Fibroblast of skin of back (primary cell): ENCODE measurements around the gene REXO1.

ENCODE experiments used
- DNase-seq: peaks from one replicate; pipeline ENCODE4 v3.0.0-alpha.2; 2013

REXO1 gene

GRCh38 chr19:1828279-1829238 is 19.7 kb downstream of the REXO1 start:
- no peak for DNase-seq

DNA sequence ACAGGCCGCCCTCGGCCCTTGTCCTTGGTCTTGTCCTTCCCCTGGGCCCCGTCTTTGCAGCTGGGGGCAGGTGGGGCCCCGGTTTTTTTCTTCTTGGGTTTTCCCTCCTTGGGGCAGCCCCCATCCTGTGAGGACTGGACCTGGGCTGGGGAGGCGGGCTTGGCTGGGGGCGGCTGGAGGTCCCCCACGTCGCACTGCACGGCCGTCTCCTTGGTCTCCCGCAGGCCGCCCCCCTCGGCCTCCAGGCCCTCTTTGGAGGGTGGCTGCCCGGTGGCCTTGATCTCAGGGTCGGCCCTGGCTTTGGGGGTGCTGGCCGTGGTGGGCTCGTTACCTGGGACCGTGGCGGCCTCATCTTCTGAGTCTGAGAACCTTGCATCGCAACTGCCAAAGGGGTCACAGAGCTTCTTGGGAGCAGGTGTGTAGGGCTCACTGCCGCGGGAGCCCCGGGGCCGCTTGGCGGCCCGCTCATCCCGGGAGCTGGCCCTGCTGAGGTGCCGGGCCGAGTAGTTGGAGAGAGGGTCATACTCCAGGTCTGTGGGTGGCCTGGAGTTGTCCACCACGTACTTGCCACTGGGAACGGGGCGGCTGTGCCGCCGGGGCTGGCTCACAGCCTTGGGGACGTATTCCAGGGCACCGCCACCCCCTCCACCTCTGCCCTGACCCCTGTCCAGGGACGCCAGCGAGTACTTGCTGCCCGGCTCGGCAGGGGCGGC is 20.6 kb downstream of the REXO1 start:
- no peak for DNase-seq

DNA sequence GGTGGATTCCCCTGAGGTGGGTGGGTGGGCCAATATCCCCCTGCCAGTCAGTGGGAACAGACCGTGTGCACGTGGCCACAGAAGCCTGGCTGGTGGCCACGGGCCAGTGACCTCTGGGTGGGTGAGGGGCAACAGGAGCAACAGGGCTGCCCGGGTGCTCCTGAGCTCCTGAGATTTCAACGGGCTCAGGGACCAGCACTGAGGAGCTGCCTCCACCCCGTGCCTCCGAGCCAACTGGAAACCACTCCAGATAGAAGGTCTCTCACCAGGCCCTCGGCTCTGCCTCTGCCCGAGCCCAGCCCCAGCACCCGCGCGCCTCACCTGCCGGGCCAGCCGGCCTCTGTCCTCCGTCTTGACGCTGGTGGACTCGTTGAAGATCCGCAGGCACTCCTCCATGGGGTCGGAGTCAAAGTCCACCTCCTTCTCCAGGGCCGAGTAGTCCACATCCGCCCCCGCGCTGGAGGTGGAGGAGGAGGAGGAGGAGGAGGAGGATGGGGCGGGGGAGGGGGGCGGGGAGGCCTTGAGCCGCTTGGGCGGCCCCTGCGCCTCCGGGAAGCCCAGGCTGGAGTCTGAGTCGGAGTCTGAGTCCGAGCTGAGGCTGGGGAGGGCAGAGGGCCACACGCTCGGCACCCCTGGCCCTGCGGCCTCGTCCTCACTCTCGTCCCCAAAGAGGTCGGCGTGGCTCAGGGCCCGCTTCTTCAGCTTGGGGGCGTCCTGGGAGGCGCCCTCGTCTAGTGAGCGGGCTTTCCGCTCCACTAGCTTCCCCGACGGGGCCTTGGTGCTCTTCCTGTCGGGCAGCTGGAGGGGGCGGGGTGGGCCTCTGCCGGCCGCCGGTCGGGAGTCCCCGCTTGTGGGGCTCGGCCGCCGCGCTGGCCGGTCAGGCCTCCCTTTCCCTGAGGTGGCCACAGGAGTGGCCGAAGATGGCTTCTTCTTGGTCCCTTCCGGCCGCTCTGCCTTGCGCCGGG is 21.4 kb downstream of the REXO1 start:
- no peak for DNase-seq

GRCh38 chr19:1825909-1826556 is 22.2 kb downstream of the REXO1 start:
- peak; percentile 62 for DNase-seq

GRCh38 chr19:1824252-1824622 is 24.0 kb downstream of the REXO1 start:
- no peak for DNase-seq

DNA sequence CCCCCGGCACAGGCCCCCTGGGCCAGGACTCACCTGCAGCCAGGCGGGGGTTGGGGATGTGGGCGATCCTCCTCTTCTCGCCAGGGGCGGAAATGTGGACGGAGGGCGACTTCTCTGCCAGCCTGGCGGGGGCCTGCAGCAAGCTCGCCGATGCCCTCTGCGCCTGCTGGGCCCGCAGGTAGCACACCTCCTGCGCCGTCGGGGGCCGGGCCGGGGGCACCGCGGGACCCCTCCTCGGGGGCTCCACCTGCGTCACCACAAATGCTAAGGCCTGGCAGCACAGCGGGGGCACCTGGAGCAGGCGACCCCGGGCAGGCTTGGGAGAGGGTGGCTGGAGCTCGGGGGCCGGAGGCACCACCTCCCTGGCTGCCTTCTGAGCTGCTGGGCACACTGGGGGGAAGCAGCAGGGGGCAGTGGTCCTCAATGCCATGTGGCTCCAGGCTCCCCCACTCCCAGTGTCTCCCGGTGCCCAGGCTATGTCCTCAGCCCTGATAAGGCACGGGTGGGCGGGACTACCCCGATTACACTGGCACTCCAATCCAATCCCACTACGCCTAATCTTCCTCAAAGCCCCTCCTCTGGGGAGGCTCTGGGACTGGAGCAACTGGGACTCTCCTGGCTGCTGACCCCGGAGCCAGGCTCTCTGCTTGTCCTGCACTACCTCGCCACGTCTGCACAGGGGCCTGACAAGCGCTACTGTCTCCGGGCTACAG is 24.6 kb downstream of the REXO1 start:
- DNase-seq, result no peak

DNA sequence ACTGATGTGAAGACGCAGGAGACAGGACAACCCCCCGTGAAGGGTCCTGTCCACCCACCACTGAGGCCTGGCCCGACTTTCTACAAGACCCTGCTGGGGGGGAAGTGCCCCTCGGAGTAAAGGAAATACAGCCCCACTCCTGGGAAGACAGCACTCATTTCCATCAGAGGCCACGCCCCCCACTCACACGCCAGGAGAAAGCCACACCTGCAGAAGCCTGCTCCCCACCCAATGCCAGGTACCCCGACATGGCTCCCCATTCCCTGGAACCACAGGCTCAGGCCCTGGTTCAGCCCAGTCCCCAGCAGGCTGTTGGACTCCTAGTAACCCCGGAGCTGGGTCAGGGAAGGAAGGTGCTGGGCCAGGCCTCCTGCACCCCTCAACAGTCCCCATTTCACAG is 25.3 kb downstream of the REXO1 start:
- DNase-seq, result no peak

- DNase-seq, result no peak
These were observed 26.1 kb downstream of the REXO1 start for GRCh38 chr19:1822210-1822609.

- no peak for DNase-seq
These were observed 28.7 kb downstream of the REXO1 start for GRCh38 chr19:1819341-1820255.

DNA sequence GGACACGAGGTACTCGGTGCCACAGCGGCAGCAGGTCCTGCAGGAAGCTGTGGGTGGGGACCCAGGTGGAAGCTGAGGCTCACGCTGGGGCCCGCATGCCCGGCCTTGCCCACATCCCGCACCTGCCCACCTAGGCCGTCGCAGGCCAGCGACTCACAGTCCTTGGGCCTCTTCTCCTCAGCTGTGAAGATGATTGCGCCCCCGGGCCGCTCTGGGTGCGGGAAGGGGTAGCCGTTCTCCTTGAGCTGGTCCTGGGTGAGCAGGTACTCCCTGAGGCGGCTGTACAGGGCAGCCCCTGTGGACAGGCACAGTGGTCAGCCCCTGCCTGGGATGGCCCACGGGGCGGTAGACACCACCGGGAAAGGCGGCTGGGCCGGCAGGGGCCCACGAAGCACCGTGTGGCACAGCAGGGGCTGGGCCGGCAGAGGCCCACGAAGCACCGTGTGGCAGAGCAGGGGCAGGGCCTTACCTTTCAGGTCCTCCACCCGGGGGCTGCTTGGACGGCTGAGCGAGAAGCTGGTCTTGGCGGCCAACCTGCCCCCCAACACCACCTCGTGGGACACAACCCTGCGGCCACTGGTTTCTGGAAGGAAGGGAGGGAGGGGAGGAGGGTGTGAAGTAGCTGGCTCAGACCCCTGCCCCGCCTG is 29.6 kb downstream of the REXO1 start:
- DNase-seq, result no peak

GRCh38 chr19:1817553-1818179 is 30.6 kb downstream of the REXO1 start:
- DNase-seq, result no peak

GRCh38 chr19:1816530-1817298 is 31.6 kb downstream of the REXO1 start:
- DNase-seq, result no peak

GRCh38 chr19:1815605-1816529 is 32.4 kb downstream of the REXO1 start:
- no peak for DNase-seq

- no peak for DNase-seq
These were observed 33.3 kb downstream of the REXO1 start for GRCh38 chr19:1814833-1815604.

GRCh38 chr19:1814391-1814790 is 33.9 kb downstream of the REXO1 start:
- no peak for DNase-seq
